ENCODE measurements around the gene HSDL2. TPM values are rescaled to one million over a fixed set of nuclear protein-coding genes. Genes with fewer than 3 reads are reported as not detected.

Gene HSDL2
- total RNA-seq, 2 experiments from 2014 or later = 20.1 to 21.6 TPM

- POLR2A ChIA-PET = no interaction called here
Measured at GRCh38 chr9:112447283-112447761, 67.4 kb downstream of the HSDL2 start.

DNA sequence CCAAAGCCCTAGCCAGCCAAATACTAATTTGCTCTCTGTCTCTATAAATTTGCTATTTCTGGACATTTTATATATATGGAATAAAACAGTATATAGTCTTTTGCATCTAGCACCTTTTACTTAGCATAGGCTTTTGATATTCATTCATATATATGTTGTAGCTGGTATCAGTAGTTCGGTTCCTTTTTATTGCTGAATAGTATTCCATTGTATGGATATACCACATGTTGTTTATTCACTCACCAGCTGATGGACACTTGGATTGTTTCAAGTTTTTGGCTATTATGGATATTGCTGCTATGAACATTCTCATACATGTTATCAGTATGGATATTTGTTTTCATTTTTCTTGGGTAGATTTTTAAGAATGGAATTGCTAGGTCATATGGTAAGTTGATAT lies 82.9 kb downstream of the HSDL2 start:
- no peak overlapping the region for H3K4me3 Mint-ChIP-seq

More at GRCh38 chr9:112447283-112447761, 67.4 kb downstream of the HSDL2 start:
- Mint-ChIP-seq H3K27ac (no peak overlapping the region), H3K9me3 (no peaks in the 10 kb centered on the region), H3K4me1 (peaks cover 9% of the 10 kb centered on the region), H3K4me3 (no peak overlapping the region), H3K27me3 (no peaks in the 10 kb centered on the region), H3K36me3 (peaks cover 2% of the 10 kb centered on the region)
- no peak for DNase-seq
- ATAC-seq (ENCODE audit: low read depth) = no peak

GRCh38 chr9:112465352-112465751 lies 85.4 kb downstream of the HSDL2 start:
- DNase-seq (no peak), ATAC-seq (ENCODE audit: low read depth) (no peak)
- Mint-ChIP-seq H3K4me1 (peaks cover 2% of the 10 kb centered on the region), H3K27ac (no peak overlapping the region), H3K36me3 (peaks cover 25% of the 10 kb centered on the region), H3K9me3 (no peaks in the 10 kb centered on the region), H3K27me3 (no peaks in the 10 kb centered on the region), H3K4me3 (no peak overlapping the region)
- POLR2A ChIA-PET = no interaction called here

More for the DNA sequence above, 82.9 kb downstream of the HSDL2 start:
- POLR2A ChIA-PET = no interaction called here
- Mint-ChIP-seq H3K9me3 (peaks cover 2% of the 10 kb centered on the region), H3K27ac (no peak overlapping the region), H3K4me1 (peaks cover 6% of the 10 kb centered on the region), H3K36me3 (peaks cover 30% of the 10 kb centered on the region), H3K27me3 (no peaks in the 10 kb centered on the region)
- ATAC-seq (ENCODE audit: low read depth) (no peak), DNase-seq (no peak)

DNA sequence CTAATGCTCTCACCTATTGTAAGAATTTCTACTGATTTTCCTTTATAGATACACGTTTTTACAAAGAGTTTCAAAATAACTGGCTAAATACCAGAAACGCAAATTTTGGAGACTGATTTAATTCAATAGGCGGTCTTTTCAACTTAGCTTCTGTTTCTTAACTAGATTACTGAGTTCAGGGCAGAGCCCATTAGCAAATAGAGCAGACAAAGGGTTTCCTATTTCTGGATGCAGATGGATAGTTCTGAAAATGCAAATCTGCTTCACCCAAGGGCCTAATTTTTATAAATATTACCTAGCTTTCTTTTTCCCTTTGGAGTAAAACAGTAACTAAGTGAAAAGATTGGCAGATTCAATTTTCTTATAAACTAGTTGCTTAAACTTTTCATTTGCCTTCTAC lies 93.1 kb downstream of the HSDL2 start:
- peaks cover 2% of the 10 kb centered on the region for H3K9me3 Mint-ChIP-seq
- DNase-seq (no peak), ATAC-seq (ENCODE audit: low read depth) (no peak)
- no peaks in the 10 kb centered on the region for H3K27me3 Mint-ChIP-seq
- POLR2A ChIA-PET = no interaction called here
- peaks cover 37% of the 10 kb centered on the region for H3K36me3 Mint-ChIP-seq
- no peak overlapping the region for H3K27ac Mint-ChIP-seq
- H3K4me3 Mint-ChIP-seq = no peak overlapping the region
- H3K4me1 Mint-ChIP-seq = no peaks in the 10 kb centered on the region

DNA sequence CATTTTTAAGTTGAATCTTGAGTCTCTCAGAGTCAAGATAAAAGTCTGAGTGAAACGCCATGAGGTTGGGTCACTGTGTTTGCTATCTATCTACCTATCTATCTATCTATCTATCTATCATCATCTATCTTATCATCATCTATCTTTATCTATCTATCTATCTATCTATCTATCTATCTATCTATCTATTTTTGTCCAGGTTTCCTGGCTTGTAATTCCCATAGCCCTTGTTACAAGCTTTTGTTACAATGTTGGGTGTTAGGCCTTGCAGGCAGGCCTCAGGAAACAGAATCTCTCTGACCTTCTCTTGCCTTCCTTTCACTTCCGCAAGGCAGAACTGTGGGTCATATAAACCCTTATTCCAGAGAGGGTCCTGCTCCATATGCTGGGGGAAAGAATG lies 94.1 kb downstream of the HSDL2 start:
- POLR2A ChIA-PET = no interaction called here
- H3K4me3 Mint-ChIP-seq = no peak overlapping the region
- H3K27ac Mint-ChIP-seq = no peak overlapping the region
- DNase-seq (no peak), ATAC-seq (ENCODE audit: low read depth) (no peak)
- peaks cover 34% of the 10 kb centered on the region for H3K36me3 Mint-ChIP-seq
- no peaks in the 10 kb centered on the region for H3K27me3 Mint-ChIP-seq
- H3K9me3 Mint-ChIP-seq = peaks cover 3% of the 10 kb centered on the region
- no peaks in the 10 kb centered on the region for H3K4me1 Mint-ChIP-seq

DNA sequence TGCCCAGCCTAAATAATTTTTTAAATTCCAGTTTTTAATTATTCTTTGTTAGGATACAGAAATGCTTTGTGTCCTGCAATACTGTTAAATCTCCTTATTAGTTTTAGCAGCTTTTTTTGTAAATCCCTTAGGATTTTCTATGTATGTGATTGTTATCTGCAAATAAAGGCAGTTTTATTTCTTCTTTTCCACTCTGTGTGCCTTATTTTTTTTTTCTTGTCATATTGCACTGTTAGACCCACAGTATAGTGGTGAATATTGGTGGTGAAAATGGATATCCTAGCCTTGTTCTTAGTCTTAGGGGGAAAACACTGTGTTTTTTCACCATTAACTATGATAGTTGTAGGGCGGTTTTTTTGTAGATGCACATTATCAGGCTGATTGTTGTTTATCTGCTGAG lies 95.4 kb downstream of the HSDL2 start:
- Mint-ChIP-seq H3K9me3 (peaks cover 3% of the 10 kb centered on the region), H3K27ac (no peak overlapping the region)

DNA sequence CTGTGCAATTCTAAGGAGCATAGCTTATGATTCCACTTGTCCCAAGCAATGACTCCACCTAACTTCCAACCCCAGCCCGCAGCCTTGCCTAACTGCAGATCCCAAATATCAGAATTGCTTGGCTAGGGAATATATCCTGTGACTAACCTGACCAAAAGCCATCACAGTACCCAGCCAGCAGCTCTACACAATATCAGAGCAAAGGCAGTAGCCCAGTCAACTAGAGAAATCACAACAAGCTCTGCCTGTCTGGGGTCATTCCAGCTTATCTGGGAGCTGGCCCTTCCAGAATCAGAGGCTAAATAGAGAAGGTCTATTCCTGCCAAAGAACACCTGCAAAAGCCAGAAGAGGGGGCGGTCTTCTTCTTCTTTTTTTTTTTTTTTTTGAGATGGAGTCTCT lies 97.4 kb downstream of the HSDL2 start:
- peaks cover 29% of the 10 kb centered on the region for H3K36me3 Mint-ChIP-seq
- no peak overlapping the region for H3K4me3 Mint-ChIP-seq
- POLR2A ChIA-PET = no interaction called here
- no peaks in the 10 kb centered on the region for H3K4me1 Mint-ChIP-seq
- no peak for ATAC-seq (ENCODE audit: low read depth)
- no peaks in the 10 kb centered on the region for H3K27me3 Mint-ChIP-seq
- DNase-seq = no peak
- H3K9me3 Mint-ChIP-seq = peaks cover 3% of the 10 kb centered on the region
- H3K27ac Mint-ChIP-seq = no peak overlapping the region

More for the DNA sequence above, 95.4 kb downstream of the HSDL2 start:
- H3K36me3 Mint-ChIP-seq = peaks cover 34% of the 10 kb centered on the region
- POLR2A ChIA-PET = no interaction called here
- no peak overlapping the region for H3K4me3 Mint-ChIP-seq
- H3K27me3 Mint-ChIP-seq = no peaks in the 10 kb centered on the region
- ATAC-seq (ENCODE audit: low read depth) = no peak
- no peaks in the 10 kb centered on the region for H3K4me1 Mint-ChIP-seq
- no peak for DNase-seq

GRCh38 chr9:112479221-112479620 lies 99.3 kb downstream of the HSDL2 start:
- POLR2A ChIA-PET = no interaction called here

GRCh38 chr9:112484607-112485006 lies 104.7 kb downstream of the HSDL2 start:
- ATAC-seq (ENCODE audit: low read depth) (no peak), DNase-seq (no peak)
- H3K9me3 Mint-ChIP-seq = no peaks in the 10 kb centered on the region
- H3K36me3 Mint-ChIP-seq = peaks cover 2% of the 10 kb centered on the region
- H3K27me3 Mint-ChIP-seq = no peaks in the 10 kb centered on the region
- no peak overlapping the region for H3K4me3 Mint-ChIP-seq
- POLR2A ChIA-PET = interaction anchor here (3.8 kb wide), 1 partner anchor 105 kb away, joined by 26 read pairs; the partner anchor contains the start of gene HSDL2
- no peak overlapping the region for H3K27ac Mint-ChIP-seq
- H3K4me1 Mint-ChIP-seq = peaks cover 26% of the 10 kb centered on the region

More at GRCh38 chr9:112479221-112479620, 99.3 kb downstream of the HSDL2 start:
- DNase-seq (no peak), ATAC-seq (ENCODE audit: low read depth) (no peak)
- Mint-ChIP-seq H3K9me3 (peaks cover 3% of the 10 kb centered on the region), H3K4me1 (no peaks in the 10 kb centered on the region), H3K27ac (no peak overlapping the region), H3K27me3 (no peaks in the 10 kb centered on the region), H3K4me3 (no peak overlapping the region), H3K36me3 (peaks cover 29% of the 10 kb centered on the region)

GRCh38 chr9:112485574-112485973 lies 105.7 kb downstream of the HSDL2 start:
- Mint-ChIP-seq H3K27me3 (no peaks in the 10 kb centered on the region), H3K36me3 (peaks cover 6% of the 10 kb centered on the region), H3K4me3 (peak overlapping the region; percentile 91), H3K9me3 (no peaks in the 10 kb centered on the region), H3K27ac (peak overlapping the region; percentile 17), H3K4me1 (peaks cover 30% of the 10 kb centered on the region)
- no peak for DNase-seq
- ATAC-seq (ENCODE audit: low read depth) = no peak
- POLR2A ChIA-PET = interaction anchor here (1.3 to 3.8 kb wide), 6 partner anchors 9 to 266 kb away, joined by 3 to 26 read pairs (median 7); partner anchors contain the start of genes HSDL2, INIP and SNX30

DNA sequence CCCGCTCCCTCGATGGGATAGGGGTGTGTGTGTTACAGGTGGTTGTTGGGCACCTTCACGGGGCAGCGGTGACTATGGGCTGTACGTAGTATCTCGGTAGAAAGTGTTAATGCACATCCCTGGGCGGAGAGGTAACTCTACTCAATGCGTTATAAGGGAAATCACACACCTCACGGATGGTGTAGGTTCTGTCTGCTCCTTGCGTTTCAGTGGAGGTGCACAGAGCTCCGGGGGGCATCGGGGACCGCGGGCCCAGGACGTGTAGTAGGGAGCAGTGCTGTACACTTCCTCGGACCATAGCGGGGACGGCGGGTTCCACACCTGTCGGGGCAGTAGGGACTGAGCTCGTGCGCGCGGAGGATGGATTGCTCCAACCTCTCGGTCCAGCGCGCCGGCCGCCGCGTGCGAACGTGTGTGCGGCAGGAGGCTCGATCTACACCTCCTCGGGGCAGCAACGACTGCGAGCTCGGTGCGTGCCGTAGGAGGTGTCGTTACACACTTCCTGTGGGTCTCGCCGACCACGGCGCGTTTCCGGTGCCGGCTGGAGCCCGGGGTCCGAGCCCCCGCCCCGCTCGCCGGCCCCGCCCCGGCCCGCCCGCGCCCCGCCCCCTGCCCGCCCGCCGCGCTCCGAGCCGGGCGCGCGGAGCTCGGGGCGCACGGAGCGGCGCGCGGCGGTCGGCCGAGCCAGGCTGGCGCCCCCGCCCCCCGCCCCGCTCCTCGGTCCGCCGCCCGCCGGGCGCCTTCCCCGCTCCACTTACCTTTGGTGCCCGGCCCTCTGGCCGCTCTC lies 106.5 kb downstream of the HSDL2 start, which contains the start of gene KIAA1958:
Gene KIAA1958, plus strand, starts transcription at position 607 of the 787 bp plus-strand sequence. CDS start 87,254 bp downstream, outside the sequence.
- peak within 1 kb of the TSS; percentile 96 for H3K27ac Mint-ChIP-seq
- DNase-seq (peak; percentile 92), ATAC-seq (ENCODE audit: low read depth) (peak; percentile 90)
- H3K4me3 Mint-ChIP-seq = peak within 1 kb of the TSS; percentile 98
- no peaks in the 10 kb centered on the region for H3K9me3 Mint-ChIP-seq
- POLR2A ChIA-PET = interaction anchor here (0.5 to 3.8 kb wide), 9 partner anchors 10 to 265 kb away, joined by 3 to 26 read pairs (median 5); partner anchors contain the start of genes HSDL2, INIP, PTBP3 and SNX30
- peaks cover 13% of the 10 kb centered on the region for H3K36me3 Mint-ChIP-seq
- H3K4me1 Mint-ChIP-seq = peaks cover 32% of the 10 kb centered on the region
- no peaks in the 10 kb centered on the region for H3K27me3 Mint-ChIP-seq

- POLR2A ChIA-PET = interaction anchor here (1.1 to 3.8 kb wide), 6 partner anchors 102 to 264 kb away, joined by 4 to 26 read pairs (median 7); partner anchors contain the start of genes HSDL2, INIP, PTBP3 and SNX30
- peak overlapping the region; percentile 90 for H3K27ac Mint-ChIP-seq
- ATAC-seq (ENCODE audit: low read depth) = peak; percentile 37
- H3K4me1 Mint-ChIP-seq = peaks cover 32% of the 10 kb centered on the region
- DNase-seq = peak; percentile 75
- H3K9me3 Mint-ChIP-seq = peaks cover under 1% of the 10 kb centered on the region
- H3K36me3 Mint-ChIP-seq = peaks cover 18% of the 10 kb centered on the region
- H3K27me3 Mint-ChIP-seq = no peaks in the 10 kb centered on the region
- H3K4me3 Mint-ChIP-seq = peak overlapping the region; percentile 98
Measured at GRCh38 chr9:112487008-112487798, 107.3 kb downstream of the HSDL2 start.

DNA sequence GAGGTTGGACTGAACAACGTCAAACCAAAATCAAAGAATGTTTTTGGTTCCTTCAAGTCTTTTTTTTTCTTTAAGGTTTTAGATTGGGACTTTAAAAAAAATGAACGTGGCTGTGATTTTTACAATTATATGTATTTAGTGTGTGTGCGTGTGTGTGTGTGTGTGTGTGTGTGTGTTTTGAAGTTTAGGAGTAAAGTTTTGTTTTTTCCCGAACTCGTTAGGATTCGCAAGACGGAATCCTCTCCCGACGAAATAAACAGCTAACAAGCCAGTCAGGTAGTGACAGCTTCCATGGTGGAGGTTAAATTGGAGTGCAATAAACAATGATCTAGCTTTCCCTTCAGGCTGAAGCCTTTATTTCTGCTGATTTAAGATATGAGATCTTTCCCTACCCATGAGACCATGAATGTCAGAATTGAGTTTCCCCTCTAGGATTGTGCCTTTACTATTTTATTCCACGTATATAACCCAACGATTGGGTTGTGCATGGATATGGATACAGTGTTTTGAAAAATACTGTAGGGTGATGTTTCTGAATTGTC lies 108.0 kb downstream of the HSDL2 start:
- POLR2A ChIA-PET = interaction anchor here (1.2 to 3.8 kb wide), 2 partner anchors 108 to 230 kb away, joined by 3 to 26 read pairs; partner anchors contain the start of genes HSDL2 and INIP
- peaks cover 3% of the 10 kb centered on the region for H3K9me3 Mint-ChIP-seq
- H3K27ac Mint-ChIP-seq = peak overlapping the region; percentile 90
- H3K4me3 Mint-ChIP-seq = peak overlapping the region; percentile 98
- H3K27me3 Mint-ChIP-seq = no peaks in the 10 kb centered on the region
- peaks cover 34% of the 10 kb centered on the region for H3K4me1 Mint-ChIP-seq
- peaks cover 25% of the 10 kb centered on the region for H3K36me3 Mint-ChIP-seq
- ATAC-seq (ENCODE audit: low read depth) (no peak), DNase-seq (no peak)

Data from activated naive CD8-positive, alpha-beta T cell treated with anti-CD3 and anti-CD28 coated beads, Interleukin-2, amount 10 ng/mL, durations not matched to agents 7 days and 5 days (primary cell).